GM04503 (cell line): Measurements from ENCODE around the gene LGALS3BP.

Source experiments
- DNase-seq: peaks from one replicate; pipeline ENCODE4 v3.0.0-alpha.2; 2012; ENCODE audit warnings: low read depth

LGALS3BP gene

DNA sequence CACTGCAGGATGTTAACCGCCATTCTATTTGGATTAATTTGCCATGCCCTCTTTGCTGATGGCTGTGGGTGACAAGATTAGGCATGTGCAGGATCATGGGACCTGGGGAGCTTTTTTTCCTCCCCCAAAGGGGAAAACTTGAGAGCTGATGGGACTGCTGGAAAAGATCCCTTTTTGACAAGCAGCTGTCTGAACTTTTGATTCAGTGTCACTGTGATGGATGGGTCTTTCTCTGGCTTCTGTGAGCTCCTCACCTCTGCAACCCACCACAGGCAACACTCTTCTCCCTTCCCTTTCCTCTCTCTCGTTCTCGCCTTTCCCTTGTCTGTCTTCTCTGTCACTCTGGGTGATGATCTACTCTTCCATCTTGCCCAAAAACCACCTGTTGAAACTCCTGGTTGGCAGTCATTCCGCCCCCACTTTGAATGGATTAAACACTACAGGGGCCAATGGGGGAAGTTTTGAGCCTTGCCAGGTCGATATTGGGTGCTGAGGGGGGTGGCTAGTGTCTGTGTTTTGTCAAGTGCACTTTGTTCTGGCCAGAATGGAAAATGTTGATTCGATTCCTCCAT, 32.9 kb upstream of the LGALS3BP start:
- no peak for DNase-seq

DNA sequence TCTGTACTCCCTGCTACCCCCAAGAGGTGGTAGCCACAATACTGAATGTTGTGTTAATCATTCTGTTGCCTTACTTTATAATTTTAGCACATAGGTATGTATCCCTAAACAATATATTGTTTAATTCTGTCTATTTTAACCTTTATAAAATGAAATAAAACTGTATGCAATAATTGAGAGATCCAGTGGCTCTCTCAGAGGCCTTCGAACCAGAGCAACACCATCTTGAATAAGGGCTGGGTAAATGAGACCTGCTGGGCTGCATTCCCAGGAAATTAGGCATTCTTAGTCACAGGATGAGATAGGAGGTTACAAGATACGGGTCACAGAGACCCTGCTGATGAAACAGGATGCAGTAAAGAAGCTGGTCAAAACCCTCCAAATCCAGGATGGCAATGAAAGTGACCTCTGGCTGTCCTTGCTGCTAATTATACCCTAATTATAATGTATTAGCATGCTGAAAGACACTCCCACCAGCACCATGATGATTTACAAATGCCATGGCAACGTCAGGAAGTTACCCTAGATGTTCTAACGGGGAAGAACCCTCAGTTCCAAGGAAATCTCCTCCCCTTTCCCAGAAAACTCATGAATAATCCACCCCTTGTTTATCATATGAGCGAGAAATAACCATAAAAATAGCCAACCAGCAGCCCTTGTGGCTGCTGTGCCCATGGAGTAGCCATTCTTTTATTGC, 31.9 kb upstream of the LGALS3BP start:
- no peak for DNase-seq

DNA sequence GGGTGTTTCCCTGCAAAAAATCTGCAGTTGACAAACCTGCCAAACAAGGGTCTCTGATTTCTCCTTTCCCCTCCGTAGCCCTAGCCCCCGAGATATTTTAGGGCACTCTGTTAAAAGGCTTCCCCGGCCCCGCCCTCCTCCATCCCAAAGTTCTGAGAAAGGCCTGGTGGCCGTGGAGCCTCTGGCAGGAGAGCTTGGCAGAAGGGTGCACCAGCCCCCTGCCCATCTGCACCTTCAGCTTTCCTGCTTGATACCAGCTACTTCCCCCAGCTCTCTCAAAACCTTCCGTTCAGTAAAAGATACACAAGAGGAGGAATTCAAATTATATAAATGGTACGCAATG, 30.6 kb upstream of the LGALS3BP start:
- no peak for DNase-seq

DNA sequence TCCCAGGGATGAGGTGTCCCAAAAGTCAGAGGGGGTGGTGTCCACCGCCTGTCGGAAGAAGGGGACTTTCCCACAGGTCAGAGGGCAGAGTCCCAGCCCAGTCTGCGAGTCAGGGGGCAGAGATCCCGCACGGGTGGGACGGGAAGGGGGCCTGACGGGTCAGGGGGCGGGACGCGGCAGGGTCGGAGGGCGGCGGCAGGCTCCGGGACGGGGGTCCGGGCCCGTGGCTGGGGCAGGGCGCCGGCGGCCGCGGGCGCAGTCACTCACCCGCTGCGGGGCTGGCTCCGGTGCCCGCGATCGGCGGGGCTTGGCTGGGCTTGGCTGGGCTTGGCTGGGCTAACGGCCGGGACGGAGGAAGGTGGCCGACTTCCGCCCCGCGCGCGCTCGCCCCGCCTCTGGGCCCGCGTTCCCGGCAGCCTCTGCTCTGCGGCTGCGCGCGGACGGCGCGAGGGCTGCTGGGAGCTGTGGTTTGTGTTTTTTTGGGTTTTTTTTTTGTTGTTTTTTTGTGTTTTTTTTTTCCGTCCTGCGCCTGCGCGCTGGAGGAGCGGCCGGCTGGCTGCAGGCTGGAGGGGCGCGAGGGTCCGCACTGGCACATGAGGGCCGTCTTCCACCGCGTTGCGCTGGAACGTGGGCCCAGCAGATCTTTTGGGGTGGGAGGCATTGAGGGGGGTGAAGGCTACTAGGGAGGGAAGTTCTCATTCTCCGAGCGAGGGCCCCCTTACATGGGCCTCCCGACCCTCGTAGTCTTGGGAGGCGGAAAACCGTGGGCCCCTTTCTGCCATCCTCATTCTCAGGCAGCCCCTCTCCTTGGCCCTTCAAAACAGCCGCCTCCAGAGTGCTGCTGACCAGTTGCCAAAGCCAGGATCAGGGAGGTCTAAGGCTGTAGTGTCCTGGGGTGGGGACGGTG, 29.9 kb upstream of the LGALS3BP start, which contains the start of gene CANT1:
CANT1 (minus strand) TSS at position 368 of the 907 bp plus-strand sequence. CDS start 12,142 bp downstream, outside the sequence.
- no peak for DNase-seq

DNA sequence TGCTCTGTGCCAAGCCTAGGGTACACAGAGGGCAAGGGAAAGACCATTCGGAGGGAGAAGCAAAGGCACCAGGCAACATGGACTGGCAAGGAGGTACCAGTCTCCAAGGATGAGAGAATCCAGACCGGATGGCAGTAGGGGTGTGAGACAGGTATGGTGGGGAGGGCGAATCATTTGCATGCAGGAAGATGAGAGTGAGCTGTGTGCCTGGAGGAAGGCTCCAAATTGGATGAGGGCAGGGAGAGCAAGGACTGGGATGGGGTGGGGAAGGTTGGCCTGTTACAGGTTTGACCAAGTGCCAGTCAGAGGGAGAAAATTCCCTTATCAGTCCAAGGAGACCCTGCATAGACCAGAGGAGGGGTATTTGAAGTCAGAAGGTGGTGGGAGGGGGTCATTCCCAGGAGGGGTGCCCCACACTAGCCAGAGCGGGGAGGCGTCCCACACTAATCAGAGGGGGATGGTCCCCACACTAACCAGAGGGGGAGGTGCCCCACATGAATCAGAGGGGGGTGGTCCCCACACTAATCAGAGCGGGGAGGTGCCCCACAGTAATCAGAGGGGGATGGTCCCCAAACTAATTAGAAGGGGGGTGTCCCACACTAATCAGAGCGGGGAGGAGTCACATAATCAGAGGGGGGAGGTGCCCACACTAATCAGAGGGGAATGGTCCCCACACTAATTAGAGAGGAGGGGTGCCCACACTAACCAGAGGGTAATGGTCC, 29.1 kb upstream of the LGALS3BP start:
- DNase-seq = no peak

DNA sequence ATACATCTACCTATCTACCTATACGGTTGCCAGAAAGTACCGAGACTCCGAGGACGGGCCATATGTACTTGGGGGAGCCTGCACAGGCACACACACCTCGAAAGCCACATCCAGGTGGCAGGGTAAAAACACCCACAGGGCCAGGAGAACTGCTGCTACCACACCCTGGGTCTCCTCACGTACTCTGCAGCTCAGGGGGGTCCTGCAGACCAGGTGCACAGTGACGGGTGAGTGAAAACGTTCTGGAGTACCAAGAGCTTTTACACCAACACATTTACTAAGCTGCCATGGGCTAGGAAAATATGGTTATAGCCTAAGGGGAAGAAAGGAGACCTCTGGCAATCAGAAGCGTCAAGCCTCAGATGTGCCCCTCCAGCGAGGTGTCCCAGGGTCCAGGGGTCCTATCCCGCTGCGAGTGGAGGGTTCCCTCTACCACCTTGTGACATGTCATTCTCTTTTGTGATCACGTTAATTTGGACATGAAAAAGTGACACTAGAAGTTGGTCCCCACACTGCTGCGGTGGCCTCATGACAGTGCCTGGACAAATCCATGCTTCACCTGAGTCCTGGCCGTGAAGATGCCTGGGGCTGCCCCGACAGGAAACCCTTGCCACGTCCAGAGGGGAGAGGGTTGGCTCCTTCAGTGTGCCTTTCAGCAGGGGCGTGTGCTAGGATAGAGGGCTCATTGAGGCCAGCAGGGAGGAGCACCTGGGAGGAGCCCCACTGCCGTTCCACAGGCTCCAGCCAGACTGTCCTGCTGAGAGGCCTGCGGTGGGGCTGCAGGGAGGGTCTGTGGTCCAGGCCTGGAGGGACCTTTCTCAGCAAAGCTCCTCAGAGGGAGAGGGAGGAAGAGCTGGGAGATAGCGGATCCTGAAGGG, 28.0 kb upstream of the LGALS3BP start:
- DNase-seq = no peak

DNA sequence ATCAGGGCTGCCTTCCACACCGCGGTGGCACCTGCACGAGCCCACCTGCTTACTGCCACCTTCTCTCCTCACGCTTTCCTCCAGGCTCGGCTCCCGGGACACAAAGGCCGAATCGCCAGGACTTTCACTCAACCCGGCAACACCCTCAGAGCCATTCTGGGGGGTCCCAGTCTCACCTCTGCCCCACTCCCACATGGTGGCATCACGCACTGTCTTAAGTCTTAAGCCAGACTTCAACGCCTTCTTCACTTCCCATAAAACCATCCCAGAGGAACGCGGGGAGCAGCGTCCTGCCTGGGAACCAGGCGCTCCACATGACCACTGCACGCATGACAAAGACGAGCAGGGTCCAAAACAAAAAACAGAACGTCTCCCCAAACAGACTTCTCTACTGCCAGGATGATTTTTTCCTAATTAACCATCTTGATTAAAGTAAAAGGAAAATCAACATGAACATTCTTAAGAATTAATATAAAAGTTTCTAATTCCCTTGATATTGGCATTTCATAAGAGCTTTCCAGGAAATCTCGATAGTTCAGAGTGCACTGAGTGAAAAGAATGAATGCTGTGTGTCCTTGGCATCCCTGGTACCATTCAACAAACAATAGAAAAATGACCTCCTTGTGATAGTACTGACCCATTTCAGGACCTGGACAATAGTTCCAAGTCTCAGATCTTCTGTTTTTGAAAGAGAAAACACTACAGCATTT, 27.2 kb upstream of the LGALS3BP start:
- DNase-seq = no peak

DNA sequence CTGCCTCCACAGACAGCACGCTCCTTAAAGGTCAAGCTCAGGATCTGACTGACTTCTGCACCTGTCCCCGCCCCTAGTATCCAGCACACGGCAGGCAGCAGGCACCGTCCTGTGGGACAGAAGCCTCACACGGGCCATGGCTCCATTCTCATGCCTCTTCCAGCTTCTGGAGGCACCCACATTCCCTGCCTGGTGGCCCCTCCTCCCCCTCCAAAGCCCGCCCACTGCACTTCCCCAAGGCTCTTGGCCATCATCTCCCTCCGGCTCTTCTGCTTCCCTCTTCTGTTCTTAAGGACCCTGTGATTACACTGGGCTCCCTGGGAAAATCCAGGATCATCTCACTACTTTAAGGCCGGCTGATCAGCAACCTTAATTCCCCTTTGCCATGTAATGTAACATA, 26.3 kb upstream of the LGALS3BP start:
- no peak for DNase-seq

DNA sequence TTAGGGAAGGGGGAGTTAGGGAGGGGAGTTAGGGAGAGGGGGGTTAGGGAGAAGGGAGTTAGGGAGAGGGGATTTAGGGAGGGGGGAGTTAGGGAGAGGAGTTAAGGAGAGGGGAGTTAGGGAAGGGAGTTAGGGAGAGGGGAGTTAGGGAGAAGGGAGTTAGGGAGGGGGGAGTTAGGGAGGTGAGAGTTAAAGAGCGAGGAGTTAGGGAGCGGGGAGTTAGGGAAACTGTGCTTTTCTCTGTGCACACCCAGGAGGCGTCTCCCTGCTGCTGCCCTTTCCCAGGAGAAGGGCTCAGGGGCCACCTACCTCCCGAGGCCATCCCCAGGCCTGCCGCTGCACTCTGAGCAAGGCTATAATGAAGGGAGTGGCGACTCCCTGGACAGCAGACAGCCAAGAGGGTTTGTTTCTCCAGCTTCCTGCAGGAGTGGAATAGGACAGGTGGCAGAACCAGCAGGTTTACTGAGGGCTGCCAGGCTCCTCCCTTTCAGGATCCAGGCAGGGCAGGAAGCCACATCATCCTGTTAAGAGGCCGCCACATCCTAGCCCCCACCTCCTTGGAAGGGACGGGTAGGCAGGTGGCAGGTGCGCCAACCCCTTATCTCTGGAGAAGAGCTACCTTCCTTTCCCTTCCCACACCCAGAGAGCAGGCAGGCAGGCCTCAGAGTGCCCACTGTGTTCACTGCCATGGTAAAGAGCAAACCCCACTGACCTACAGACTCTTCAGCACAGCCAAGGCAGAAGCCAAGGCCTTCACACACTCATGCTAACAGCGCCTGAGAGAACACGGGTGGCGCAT, 25.5 kb upstream of the LGALS3BP start:
- no peak for DNase-seq

DNA sequence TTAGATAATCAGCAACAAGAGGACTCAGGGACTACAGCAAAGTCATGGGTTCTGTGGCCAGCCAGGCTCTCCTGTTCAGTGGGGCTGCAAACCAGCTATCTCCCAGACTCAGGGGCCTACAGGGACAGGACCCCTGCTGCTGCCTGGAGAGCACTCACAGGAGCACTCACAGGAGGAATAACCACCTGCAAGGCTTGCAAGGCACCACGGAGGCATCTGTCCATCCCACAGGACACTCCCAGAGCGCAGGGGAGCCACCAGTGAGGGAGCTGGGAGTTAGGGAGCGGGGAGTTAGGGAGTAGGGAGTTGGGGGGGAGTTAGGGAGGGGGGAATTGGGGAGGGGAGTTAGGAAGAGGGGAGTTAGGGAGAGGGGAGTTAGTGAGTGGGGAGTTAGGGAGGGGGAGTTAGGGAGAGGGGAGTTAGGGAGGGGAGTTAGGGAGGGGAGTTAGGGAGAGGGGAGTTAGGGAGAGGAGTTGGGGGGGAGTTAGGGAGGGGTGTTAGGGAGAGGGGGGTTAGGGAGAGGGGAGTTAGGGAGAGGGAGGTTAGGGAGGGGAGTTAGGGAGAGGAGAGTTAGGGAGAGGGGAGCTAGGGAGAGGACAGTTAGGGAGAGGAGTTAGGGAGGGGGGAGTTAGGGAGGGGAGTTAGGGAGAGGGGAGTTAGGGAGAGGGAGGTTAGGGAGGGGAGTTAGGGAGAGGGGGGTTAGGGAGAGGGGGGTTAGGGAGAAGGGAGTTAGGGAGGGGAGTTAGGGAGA, 24.1 kb upstream of the LGALS3BP start:
- DNase-seq = no peak

DNA sequence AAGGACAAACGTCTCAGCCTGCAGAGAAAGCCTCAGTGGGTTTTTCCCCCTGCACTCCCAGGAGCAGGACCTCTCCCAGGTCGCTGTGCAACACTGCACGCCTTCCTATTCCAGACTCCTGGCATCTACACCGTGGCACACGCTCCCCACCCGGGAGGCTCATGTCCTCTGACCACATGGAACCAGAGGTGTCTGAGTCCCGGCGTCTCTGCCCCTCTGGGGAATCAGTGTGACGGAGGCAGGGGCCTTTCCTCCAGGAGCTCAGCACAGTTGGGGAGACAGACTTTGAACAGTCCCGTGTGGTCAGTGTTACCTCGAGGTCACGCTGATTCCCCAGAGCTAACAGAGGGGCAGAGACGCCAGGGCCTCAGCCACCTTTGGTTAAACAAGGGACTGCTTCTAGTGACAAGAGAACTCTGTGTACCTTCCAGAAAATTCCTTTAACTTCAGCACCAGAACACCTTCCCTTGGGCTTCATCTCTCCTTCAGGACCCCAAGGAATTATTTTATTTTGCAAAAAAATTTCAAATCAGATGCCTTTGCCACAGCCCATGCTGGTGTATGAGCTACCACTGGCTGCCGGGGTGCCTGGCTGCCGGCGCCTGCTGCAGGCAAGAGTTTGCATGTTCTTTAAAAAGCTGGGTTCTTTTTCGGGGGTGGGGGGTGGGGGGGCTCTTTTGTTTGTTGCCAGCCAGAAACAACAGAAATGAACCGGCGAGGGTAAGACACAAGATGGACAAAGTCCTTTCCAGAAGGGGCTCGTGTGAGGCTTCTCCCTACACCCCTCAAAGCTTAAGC, 23.3 kb upstream of the LGALS3BP start:
- no peak for DNase-seq

DNA sequence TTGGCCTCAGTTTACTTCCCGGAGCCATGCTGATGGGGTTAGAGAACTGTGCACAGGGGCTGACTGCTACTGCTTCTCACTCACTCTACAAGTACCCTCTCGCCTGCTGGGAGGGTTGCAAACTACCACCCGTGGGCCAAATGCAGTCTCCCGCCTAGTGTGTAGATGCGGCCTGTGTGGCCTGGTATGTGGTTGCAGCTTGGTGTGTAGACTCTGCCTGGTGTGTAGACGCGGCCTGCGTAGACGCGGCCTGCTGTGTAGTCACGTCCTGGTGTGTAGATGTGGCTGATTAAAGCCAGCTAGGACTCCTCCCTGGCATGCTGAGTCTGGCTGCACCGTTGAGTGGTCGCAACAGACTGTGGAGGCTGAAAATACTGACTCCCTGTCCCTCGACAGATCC, 22.6 kb upstream of the LGALS3BP start:
- no peak for DNase-seq

DNA sequence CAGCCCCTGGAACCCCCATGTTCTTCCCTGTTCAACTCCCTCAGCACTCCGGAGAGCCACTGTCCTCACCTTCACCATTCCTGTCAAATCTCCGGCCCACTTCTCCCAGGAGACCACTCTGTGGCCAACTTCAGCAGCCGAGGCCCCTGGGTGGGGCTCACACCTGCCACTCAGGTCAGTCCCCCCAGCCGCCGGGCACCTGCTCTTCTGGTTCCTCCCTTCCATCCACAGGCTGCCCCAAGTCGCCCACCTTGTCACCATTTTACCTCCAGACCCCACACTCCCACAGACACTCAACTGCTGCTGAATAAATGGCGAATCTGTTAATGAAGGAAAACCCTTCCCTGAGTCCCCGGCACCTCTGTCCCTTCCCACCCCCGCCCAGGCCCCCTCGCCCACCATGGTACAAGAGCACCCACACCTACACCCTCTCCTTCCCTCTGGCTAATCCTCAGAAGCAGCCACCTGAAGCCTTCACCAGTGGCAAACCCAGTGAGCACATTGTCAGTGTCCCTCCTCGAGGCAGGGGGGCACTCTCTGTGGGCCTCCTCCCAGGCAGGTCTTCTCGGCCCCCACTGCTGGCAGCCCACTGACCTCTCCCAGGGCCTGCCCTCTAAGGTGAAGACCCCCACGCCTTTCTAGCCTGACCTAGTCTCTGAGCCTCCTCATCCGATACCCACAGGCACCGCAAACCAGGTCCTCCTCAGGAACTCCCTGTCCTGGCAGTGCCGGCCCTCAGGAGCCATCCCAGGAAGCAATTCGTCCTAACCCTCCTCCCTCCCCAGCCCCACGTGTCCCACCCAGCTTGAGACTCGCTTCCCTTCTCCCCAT, 21.7 kb upstream of the LGALS3BP start:
- no peak for DNase-seq

DNA sequence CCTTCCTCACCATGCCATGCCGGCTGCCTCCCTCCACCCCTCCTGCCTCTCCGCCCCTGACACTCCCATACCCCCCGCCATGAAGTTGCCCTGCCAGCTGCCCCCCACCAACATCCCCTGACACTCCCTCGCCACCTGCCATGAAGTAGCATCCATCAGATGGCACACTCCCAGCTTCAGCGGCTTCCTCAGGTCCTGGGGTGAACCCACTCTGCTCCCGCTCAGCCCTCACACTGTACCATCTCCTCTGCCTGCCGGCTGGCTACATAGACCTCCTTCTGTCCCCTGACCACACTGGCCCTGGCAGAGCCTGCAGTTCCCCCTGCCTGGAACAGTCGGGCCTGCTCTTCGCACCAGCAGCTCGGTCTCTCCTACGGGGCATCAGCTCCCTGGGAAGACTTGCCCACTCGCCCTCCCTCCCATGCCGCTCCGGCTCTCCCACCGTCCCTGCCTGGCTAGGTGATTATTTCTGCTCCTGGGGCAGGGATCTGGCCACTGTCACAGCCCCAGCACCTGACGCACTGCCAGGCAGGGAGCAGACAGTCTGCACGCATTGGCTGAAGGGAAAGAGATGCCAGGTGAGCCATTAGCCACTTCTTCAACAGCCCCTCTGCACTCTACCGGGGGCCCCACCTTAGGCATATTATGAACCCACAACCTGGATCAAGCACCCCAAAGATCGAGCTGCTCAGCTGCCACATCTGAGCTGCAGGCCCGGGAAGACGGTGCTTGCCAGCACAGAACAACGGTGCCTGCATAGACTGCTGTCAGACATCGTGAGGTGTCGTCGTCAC, 20.9 kb upstream of the LGALS3BP start:
- no peak for DNase-seq

DNA sequence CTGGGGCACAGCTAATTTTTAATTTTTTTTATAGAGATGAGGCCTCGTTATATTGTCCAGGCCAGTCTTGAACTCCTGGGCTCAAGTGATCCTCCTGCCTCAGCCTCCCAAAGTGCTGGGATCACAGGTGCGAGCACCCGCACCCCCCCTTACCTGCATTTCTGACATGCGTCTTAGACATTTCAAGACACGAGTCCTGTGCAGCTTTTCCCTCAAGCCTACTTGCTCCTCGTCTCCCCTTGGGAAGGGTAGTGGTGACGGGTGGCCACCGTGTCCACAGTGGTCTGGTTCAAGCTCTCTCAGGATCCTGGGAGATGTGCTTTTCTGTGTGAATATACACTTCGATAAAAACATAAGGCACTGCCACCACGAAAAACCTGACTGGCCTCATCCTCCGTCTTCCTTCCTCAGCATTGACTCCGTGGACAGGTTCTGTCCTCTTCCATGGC, 20.2 kb upstream of the LGALS3BP start:
- DNase-seq = no peak

DNA sequence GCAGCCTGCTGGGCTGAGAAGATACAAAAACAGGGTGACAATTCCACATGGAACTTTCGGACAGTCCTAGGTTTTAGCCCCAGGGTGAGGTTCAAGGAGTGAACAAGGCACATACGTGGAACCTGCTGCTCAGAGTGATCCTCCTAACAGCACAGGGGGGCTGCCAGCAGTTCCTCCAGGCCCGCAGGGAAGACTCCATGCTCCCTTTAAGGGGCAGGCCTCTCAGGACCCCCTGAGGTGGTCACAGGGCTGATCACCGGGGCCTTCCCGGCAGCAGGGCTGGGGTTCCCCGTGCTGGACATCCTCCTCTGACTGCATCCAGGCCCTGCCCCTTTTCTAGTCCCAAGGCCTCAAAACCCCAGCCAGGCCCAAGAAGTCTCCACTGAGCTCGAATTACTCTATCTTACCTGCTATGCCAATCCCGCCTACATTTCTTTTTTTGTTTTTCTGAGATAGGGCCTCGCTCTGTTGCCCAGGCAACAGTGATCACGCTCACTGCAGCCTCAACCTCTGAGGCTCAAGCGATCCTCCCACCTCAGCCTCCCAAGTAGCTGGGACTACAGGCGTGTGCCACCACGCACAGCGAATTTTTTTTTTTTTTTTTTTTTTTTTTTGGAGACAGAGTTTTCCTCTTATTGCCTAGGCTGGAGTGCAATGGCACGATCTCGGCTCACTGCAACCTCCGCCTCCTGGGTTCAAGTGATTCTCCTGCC, 19.5 kb upstream of the LGALS3BP start:
- no peak for DNase-seq
